Midbrain (tissue), 1 donor: Measurements from ENCODE around the gene SLC7A10.
A peak's percentile ranks its signal among the peaks of the same experiment; 100 is the strongest.
"Not testable (repeated sequence)": the region's sequence is repeated elsewhere in the genome, so short reads cannot be mapped to it uniquely, and the experiment has no call there.

Source experiments
- DNase-seq: peaks from one replicate; lab custom pipeline; 2025; lab: John Stamatoyannopoulos, UW

SLC7A10 gene

DNA sequence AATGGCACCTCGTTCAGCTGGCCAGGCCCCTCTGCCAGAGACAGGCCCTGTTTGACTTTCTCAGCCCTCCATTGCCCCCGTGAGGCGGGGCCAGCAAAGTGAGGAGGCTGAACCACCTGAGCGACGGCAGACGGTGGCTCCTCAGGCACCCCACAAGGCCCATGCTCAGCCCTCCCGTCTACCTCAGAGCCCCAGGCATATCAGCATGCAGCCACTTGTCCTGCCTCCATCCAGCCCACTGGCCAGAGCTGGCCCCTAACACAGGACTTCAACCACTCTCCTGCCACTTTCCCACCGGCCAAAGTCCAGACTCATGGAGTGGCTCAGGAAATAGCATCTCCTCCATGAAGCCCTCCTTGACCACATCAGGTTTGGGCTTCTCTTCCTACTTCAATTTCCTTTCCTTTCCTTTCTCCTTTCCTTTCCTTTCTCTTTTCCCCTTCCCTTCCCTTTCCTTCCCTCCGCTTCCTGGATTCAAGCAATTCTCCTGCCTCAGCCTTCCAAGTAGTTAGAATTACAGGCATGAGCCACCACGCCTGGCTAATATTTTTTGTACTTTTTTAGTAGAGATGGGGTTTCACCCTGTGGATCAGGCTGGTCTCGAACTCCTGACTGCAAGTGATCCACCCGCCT, 9.3 kb downstream of the SLC7A10 start:
- DNase-seq: no peak

DNA sequence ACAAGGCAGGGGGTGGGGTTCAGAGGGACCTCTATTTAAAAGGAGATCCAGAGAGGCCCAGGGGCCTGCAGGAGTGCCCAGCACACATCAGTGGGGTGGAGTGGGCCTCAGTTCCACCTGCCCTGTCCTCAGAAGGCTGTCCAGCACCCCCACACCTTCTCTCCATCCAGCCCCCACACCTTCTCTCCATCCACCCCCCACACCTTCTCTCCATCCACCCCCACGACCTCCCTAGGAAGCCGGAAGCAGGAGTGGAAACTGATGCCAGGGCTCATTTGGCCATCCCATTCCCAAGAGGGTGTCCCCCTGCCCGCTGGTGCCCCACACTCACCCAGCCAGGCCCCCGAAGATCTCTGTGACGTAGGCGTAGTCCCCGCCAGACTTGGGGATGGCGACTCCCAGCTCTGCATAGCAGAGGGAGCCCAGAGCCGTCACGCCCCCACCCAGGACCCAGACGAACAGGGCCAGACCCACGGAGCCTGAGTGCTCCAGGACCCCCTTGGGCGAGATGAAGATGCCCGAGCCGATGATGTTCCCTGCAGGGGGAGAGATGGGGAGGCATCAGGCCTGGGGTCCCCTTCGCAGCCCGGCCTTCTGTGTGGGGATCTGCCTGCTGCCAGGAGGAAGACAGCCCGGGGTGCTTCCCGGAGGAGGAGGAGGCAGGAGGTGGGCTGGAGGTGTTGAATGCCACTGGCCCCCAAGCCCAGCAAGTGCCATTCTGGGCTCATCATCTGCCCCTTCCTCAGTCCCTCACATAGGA, 10.0 kb downstream of the SLC7A10 start:
- DNase-seq: no peak

DNA sequence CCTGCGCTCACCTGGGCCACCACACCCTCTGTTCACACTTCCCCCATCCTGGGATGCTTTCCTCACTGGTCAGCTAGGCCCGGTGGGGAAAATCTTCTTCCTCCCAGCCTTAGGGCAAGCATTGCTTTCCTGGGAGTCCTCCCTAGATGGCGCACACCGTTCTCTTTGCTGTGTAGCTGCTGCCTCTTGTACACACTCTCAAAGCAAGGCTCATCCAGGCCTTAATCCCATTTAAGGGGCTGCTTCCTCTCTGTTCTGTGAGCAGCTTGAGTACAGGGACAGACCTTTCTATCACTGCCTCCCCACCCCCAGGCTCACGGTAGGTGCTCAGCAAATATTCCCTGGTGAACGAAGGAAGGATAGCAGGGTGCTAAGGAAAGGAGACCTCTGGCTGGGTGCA, 11.1 kb downstream of the SLC7A10 start:
- no peak for DNase-seq

DNA sequence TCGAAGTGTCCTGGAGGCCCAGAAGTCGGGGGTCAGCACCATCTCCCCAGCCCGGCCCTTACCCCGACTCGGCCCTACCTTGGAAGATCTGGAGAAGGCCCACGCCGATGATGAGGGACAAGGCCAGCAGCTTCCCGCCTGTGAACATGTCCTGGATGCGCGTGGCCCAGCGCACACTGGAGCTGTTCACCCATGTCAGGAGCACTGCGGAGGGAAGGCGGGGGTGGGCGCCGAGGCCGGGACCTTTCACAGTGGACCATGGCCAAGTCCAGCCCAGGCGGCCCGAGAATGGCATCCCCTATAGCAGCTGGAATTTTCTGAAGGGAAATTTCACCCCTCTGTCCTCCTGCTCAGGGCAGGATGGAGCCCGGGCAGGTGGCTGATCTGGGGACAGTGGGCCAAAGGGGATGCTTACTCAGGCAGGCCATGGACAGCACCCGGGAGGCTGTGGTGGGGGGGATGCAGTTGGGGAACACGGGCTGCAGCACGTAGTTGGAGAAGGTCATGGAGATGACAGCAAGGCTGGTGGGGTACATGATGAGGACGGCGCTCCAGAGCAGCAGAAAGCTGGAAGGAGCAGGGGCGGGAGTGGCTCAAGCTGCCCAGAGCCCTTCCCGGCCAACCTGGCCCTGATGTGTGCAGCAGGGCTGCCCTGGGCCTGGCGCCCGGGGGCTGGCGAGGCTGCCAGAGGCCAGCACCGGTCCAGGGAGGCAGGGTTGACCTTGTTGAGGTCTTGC, 13.0 kb downstream of the SLC7A10 start:
- peak; percentile 27 for DNase-seq

DNA sequence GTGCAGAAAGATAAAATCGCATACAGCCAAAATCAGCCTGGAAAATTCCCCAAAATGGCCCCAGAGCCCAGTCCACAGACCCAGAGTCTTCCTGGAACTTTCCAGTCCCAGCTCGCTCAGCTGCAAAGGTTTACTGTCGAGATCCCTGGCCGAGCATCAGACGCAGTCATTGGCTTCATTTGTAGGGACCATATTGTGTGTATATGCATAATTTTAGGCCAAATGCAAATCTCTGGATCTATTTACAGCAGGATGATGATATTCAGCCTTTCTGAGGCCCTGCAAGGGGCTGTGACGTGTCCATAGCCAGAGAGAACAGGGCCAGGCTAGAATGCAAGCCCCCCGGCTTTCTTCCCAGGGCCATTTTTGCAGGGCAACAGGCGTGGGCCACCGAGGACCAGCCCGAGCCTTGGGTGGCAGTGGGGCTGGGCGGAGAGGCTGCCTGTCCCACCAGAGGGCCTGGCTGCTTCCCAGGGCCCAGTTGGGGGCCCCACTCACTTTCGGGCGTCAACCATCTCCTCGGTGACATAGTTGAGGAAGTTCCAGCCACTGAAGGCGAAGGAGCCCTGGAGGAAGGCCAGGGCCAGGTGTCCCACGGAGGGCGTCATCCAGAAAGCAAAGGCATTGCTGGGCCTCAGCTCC, 13.7 kb downstream of the SLC7A10 start:
- no peak for DNase-seq

DNA sequence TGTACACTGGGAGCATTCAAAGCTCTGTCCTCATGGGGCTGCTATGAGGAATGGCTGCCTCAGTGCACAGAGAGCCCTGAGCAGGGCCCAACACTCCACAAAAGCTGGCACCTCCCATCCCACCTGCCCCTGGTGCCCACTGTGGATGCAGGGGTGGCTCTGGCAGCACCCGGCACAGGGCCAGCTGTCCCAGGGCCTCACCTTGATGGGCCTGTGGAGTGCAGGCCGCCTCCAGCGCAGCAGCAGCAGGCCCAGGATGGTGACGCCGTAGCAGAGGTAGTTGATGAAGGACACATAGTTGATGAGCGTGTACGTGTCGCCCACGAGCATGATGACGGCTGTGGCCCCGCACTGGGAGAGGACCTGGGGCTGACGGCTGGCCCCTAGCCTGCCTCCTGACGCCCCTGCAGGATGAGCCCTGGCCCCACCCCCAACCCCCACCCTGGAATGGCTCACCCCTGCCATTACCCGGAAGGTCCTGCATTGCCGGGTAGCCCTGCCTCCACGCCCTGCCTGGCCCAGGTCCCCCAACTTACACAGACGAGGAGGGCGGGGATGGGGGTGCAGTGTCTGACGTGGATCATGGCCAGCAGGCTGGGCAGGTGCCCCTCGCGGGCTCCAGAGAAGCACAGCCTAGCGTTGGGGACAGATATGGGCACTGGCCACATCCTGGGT, 15.2 kb downstream of the SLC7A10 start:
- DNase-seq: no peak

DNA sequence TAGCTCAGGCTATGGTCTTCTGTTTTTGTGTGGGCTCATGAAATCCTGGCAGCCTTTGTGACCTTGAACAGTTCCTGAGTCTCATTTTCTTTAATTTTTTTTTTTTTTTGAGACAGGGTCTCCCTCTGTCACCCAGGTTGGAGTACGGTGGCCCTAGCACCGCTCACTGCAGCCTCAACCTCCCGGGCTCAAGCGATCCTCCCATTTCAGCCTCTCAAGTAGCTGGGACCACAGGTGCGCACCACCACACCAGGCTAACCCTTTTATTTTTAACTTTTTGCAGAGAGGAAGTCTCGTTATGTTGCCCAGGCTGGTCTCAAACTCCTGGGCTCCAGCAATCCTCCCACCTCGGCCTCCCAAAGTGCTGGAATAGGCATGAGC, 15.8 kb downstream of the SLC7A10 start:
- DNase-seq: not testable (repeated sequence)

DNA sequence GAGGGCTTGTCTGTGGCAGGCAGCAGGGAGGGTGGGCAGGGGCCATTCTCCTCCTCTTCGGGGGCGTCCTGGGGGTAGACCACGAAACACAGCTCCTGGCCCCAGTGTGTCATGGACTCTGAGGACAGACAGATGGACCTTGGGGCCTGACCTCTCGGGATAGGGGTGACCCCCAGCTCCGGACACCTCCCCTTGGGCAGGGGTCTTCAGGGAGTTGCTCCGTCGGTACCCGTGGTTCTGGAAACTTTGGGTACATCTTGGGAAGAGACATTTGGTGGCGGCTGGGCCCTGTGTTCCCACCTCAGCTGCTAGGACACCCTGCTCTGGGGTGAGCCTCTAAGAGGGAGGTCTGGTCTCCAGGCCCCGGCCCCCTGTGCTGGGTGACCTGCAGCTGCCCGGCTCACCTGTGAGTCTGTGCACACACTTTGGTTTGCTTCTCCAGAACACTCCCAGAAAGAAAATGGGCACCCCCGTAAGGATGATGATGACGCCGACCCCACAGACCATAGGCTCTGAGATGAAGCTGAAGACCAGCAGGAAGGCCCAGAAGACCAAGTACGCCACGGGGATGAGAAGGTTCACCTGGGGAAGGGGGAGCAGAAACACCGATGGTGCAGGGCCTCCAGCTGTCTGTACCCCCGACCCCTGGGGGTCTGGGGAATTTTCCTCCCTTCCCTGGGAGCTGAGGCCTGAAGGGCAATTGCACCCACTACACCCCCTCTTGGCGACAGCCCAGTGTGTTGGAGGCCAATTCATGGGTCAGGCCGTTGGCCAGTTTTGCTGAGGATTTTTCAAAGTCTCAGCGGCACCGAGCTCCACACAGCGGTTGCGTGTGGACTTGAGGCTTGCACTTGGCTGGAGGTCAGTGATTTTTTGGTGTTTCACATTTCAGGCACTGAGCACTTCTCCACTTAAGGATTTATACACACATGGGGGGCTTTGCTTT, 16.5 kb downstream of the SLC7A10 start:
- peak; percentile 15 for DNase-seq

DNA sequence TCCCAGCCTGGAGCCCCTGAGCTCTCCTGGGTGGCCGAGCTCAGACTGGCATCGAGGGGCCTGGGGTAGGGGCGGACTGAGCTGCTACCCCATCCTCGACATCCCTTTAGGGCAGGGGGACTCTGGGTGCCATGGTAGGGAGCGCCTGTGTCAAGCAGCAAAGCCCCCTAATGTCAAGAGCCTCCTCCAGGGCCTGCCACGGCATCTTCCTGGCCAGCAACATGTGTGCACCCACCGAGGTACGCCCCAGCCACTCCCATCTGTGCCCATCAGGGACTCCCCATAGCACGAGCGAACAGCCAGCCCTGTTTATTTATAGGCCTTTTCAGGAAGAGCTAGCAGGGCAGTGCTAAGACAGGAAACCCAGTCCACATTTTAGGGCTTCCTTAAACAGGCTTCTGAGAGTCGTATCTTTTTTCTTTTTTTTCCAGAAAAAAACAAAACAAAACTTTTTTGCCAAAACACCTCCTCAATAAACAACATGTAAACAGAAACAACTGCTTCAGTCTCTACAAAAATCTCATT, 17.2 kb downstream of the SLC7A10 start:
- DNase-seq: no peak

DNA sequence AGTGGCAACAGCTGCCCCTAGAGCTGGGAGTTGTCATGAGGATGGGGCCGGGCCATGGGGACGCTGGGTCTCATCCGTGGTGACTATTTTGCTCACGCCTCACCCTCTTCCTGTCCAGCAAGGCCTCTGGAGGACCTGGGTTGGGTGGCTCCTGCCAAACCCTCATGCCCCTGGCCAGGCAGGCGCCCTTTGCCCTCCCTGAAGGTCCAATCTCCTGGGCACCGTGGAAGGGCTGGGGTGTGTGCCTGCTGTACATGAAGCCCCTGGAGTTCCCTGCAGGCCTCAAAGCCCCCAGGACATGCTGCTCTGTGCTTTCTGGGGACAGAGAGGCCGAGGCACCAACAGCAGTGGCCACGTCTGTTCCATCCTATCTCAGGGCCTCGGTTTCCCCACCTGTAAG, 17.7 kb downstream of the SLC7A10 start:
- DNase-seq: no peak

DNA sequence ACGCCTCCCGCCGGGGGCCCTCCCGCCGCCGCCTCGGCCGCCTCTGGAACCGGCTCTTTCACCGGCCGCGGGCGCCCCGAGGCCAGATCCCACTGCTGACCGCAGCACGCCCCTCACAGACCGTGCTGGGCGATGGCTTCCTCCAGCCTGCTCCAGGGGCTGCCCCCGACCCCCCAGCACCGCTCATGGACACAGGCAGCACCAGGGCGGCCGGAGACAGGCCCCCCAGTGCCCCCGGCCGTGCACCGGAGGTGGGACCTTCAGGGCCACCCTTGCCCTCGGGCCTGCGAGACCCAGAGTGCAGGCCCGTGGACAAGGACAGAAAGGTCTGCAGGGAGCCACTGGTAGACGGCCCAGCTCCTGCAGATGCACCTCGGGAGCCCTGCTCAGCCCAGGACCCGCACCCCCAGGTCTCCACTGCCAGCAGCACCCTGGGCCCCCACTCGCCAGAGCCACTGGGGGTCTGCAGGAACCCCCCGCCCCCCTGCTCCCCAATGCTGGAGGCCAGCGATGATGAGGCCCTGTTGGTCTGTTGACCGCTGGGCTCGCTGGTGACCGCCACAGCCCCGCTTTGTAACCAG, 18.5 kb downstream of the SLC7A10 start:
- DNase-seq: no peak

DNA sequence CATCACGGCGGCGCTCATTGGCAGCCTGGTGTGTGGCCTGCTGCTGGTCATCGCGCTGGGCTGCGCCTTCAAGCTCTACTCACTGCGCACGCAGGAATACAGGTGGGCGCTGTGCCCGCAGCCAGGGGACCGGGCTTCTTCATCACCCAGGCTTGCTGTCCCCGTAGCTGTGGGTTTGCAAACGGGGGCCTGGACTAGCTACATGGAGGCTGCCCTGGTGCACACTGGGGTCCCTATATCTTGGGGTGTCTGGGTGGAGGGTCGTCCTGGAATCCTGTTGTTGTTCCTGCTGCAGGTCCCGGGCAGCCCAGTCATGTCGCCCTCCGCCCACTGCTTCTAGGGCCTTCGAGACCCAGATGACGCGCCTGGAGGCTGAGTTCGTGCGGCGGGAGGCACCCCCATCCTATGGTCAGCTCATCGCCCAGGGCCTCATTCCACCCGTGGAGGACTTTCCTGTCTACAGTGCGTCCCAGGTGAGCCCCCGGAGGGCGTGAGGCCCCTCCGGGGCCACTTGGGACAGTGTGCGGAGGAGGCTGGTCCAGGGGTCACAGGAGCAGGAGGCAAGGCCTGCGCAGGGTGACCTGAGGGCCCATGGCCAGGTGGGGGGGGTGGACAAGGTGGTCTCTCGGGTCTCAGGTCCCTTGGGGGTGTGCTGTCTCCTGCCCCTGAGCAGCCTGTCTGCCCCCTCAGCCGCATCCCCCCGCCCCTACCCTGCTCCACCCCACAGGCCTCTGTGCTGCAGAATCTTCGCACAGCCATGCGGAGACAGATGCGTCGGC, 19.2 kb downstream of the SLC7A10 start:
- no peak for DNase-seq

DNA sequence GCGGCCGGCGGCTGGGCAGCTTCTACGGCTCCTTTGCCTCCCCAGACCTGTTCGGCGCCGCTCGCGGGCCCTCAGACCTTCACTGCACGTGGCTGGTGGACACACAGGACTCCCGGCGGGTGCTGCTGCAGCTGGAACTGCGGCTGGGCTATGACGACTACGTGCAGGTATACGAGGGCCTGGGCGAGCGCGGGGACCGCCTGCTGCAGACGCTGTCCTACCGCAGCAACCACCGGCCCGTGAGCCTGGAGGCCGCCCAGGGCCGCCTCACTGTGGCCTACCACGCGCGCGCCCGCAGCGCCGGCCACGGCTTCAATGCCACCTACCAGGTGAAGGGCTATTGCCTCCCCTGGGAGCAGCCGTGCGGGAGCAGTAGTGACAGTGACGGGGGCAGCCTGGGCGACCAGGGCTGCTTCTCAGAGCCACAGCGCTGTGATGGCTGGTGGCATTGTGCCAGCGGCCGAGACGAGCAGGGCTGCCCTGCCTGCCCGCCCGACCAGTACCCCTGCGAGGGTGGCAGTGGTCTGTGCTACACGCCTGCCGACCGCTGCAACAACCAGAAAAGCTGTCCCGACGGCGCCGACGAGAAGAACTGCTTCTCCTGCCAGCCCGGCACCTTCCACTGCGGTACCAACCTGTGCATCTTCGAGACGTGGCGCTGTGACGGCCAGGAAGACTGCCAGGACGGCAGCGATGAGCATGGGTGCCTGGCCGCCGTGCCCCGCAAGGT, 20.0 kb downstream of the SLC7A10 start:
- DNase-seq: no peak

DNA sequence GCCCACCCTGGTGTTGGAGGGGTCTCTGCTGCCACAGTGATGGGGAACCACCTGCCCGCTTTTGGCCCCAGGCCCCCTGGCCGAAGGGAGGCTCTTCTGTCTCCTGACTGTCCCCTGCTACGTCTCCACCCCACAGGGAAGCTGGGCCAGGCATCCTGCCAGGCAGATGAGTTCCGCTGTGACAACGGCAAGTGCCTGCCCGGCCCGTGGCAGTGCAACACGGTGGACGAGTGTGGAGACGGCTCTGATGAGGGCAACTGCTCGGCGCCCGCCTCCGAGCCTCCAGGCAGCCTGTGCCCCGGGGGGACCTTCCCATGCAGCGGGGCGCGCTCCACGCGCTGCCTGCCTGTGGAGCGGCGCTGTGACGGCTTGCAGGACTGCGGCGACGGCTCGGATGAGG, 20.5 kb downstream of the SLC7A10 start:
- no peak for DNase-seq

DNA sequence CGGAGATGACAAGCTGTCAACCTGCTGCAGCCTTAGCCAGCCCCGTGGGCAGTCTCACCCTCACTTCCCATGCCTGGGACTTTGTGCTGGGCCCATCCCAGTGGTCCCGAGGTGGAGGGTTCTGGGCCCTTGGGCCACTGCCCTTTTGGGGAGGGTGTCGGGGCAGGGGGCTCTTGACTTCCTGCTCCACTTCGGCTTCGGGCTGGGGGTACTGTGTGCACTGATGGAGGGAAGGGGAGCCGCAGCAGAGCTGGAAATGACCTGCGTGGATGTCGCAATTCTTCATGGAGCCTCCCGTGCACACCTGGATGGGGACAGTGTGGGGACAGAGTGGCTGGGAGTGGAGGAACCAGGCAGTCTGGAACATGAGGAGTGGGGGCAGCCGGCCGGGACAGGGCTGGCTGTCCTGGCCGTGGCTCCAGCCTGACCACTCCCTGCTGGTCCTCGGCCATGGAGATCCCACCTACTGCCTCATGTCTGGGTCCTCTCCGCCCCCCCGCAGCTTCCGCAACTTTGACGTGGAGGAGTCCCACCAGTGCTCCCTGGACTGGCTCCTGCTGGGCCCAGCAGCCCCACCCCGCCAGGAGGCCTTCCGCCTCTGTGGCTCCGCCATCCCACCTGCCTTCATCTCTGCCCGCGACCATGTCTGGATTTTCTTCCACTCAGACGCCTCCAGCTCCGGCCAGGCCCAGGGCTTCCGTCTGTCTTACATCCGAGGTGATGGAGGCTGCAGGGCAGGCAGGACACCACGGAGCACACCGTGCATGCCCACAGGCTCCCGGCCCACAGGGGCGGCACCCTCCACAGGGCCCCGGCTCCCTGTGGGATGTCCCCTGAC, 21.3 kb downstream of the SLC7A10 start:
- DNase-seq: no peak

DNA sequence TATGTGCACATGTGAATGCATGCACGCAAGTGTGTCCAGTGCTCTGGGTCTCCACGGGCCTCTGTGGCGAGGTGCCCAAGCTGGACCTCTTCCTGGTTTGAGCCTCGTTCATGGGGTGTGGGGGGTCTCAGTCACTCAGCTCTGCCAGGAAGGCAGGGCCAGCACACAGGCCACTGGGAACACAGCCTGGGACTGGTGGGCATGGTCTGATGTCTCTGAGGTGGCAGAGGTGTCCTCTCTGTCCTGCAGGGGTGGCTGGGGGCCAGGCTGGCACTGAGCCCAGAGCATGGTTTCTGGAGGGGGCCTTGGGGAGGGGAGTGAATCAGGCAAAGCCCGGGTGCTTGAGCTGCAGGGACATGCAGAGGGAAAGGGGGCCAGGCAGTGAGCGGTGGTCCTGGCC, 22.1 kb downstream of the SLC7A10 start:
- no peak for DNase-seq

DNA sequence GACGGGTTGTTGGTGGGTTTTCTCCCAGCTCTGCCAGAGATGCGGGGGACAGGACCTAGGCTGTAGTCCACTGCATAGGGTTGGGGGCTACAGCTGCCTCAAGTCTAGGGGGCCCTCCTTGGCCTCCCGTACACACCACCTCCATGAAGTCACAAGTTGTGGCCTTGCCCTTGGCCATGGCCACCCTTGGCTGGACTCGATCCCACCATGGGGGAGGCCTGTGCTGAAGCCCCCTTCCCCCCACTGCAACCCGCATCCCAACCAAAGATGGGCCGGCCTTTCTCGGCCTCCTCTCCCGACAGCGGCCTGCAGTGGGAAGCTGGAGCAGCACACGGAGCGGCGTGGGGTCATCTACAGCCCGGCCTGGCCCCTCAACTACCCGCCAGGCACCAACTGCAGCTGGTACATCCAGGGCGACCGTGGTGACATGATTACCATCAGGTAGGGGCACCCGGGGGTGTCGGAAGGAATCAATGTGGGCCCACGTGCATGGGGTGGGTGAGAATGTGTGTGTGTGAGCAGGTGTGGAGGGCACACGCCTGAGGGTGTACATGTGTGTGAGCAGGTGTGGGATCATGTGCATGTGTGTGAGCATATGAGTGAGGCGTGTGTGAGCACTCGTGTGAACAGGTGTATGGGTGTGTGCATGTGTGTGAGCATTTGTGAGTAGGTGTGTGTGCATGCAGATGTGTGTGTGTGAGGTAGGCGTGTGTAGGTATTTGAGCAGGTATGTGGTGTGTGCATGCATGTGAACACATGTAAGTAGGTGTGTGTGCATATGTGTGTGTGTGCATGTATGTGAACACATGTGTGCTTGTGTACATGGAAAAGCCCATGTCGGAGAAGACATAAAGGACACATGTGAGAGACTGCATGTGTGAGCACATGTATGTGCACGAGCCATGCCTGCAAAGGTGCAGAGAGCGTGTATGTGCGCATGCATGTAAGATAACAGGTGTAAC, 22.8 kb downstream of the SLC7A10 start:
- DNase-seq: no peak
